SK-N-SH (cell line): Measurements from ENCODE around the gene ZER1. TPM values are rescaled to one million over a fixed set of nuclear protein-coding genes. Genes with fewer than 3 reads are reported as not detected.

ENCODE experiments used
- CTCF ChIA-PET: fragments of 300-600, 350-600 bp; formaldehyde crosslinking; extraction: SDS; loops from one replicate; lab custom pipeline; 2021; lab: Yijun Ruan, JAX
- POLR2A ChIA-PET: fragments of 350-600 bp; sonication (Branson Sonifier 250); formaldehyde crosslinking; extraction: SDS; loops from one replicate; lab custom pipeline; 2020; ENCODE audit warnings: antibody characterized with exemption, inconsistent platforms; lab: Yijun Ruan, JAX
- DNase-seq: peaks from one replicate; pipeline ENCODE4 v3.0.0; 2012
- H2AFZ ChIP-seq: fragments of 200-600 bp; sonication (generic); 2 replicates; pipeline ENCODE4 v1.8.1; 2016; ENCODE audit warnings: antibody characterized with exemption, mild to moderate bottlenecking, low read depth
- H3F3A ChIP-seq: fragments of 200-600 bp; sonication (generic); replicated peaks from 2 replicates; pipeline ENCODE3; 2016; ENCODE audit warnings: antibody characterized with exemption, mild to moderate bottlenecking; ENCODE audit not compliant: insufficient read depth
- H3K27ac ChIP-seq, 2 experiments: fragments of 200-500 bp in 1 of 2; fragments of 200-600 bp in 1 of 2; sonication (Bioruptor generic) in 1 of 2; sonication (generic), shearing (Covaris generic) in 1 of 2; 2 replicates each; pipeline versions ENCODE4 v1.5.1 to v1.6.1; 2014 to 2016; ENCODE audit warnings: low read depth in 2 of 2, inconsistent platforms in 1 of 2, low read length in 1 of 2, mild to moderate bottlenecking in 1 of 2, mixed read lengths in 1 of 2
- H3K27me3 ChIP-seq: fragments of 200-600 bp; sonication (generic), shearing (Covaris generic); 2 replicates; pipeline ENCODE4 v1.6.1; 2016; ENCODE audit warnings: mixed run types; ENCODE audit not compliant: insufficient read depth
- H3K36me3 ChIP-seq, 2 experiments: fragments of 200-500 bp in 1 of 2; fragments of 200-600 bp in 1 of 2; sonication (Bioruptor generic) in 1 of 2; sonication (generic) in 1 of 2; replicated peaks in 1 of 2; 2 replicates each; pipeline versions ENCODE3 to v1.5.1; 2014 to 2016; ENCODE audit warnings: low read length in 1 of 2, mild to moderate bottlenecking in 1 of 2; ENCODE audit not compliant: insufficient read depth in 2 of 2, control insufficient read depth in 1 of 2
- H3K4me1 ChIP-seq, 2 experiments: fragments of 200-500 bp in 1 of 2; fragments of 200-600 bp in 1 of 2; sonication (Bioruptor generic) in 1 of 2; sonication (generic), shearing (Covaris generic) in 1 of 2; 2 replicates each; pipeline versions ENCODE4 v1.5.1 to v1.6.1; 2014 to 2016; ENCODE audit warnings: low read depth in 1 of 2, low read length in 1 of 2, mixed run types in 1 of 2; ENCODE audit not compliant: insufficient read depth in 2 of 2, control insufficient read depth in 1 of 2
- H3K4me2 ChIP-seq: fragments of 200-600 bp; sonication (generic), shearing (Covaris generic); 2 replicates; pipeline ENCODE4 v1.6.1; 2017; ENCODE audit warnings: mixed run types
- H3K4me3 ChIP-seq, 2 experiments: fragments of 200-500 bp in 1 of 2; fragments of 200-600 bp in 1 of 2; sonication (Bioruptor generic) in 1 of 2; sonication (generic), shearing (Covaris generic) in 1 of 2; 2 replicates each; pipeline versions ENCODE4 v1.5.1 to v1.8.1; 2014 to 2016; ENCODE audit warnings: low read depth in 2 of 2, inconsistent platforms in 1 of 2, low read length in 1 of 2, mild to moderate bottlenecking in 1 of 2, mixed read lengths in 1 of 2, moderate library complexity in 1 of 2
- H3K79me2 ChIP-seq: fragments of 200-600 bp; sonication (generic); 2 replicates; pipeline ENCODE4 v1.8.1; 2017; ENCODE audit warnings: mild to moderate bottlenecking; ENCODE audit not compliant: insufficient read depth
- H3K9ac ChIP-seq: fragments of 200-600 bp; sonication (generic); 2 replicates; pipeline ENCODE4 v1.6.1; 2017; ENCODE audit warnings: mixed run types
- H3K9me2 ChIP-seq: fragments of 200-600 bp; sonication (generic); 2 replicates; pipeline ENCODE4 v1.6.1; 2017; ENCODE audit warnings: mixed run types
- H3K9me3 ChIP-seq: fragments of 200-600 bp; sonication (generic); 2 replicates; pipeline ENCODE4 v1.6.1; 2017; ENCODE audit warnings: mixed run types, mild to moderate bottlenecking, moderate library complexity
- H4K20me1 ChIP-seq: fragments of 200-600 bp; sonication (generic); 2 replicates; pipeline ENCODE4 v1.6.1; 2017; ENCODE audit warnings: mild to moderate bottlenecking, mixed run types; ENCODE audit not compliant: insufficient read depth
- CHD2 ChIP-seq: fragments of 150-350 bp; IDR thresholded peaks from 2 replicates; pipeline ENCODE4 v1.6.1; 2018; ENCODE audit warnings: low read length; ENCODE audit not compliant: partially characterized antibody
- ELF1 ChIP-seq: IDR thresholded peaks from 2 replicates; pipeline ENCODE4 v1.4.0; 2012
- GATA2 ChIP-seq: sonication (generic); formaldehyde crosslinking; IDR thresholded peaks from 2 replicates; pipeline ENCODE4 v1.5.0; 2020; ENCODE audit warnings: mild to moderate bottlenecking, missing genetic modification reagents
- JUND ChIP-seq: IDR thresholded peaks from 2 replicates; pipeline ENCODE4 v1.4.0; 2012
- MXI1 ChIP-seq: IDR thresholded peaks from 2 replicates; pipeline ENCODE4 v1.6.1; 2012; ENCODE audit warnings: mild to moderate bottlenecking, low read depth, low read length, improper control_type of control experiment
- NRF1 ChIP-seq: IDR thresholded peaks from 2 replicates; pipeline ENCODE4 v1.6.1; 2012; ENCODE audit warnings: low read depth, mild to moderate bottlenecking, low read length
- RCOR1 ChIP-seq: fragments of 150-350 bp; IDR thresholded peaks from 2 replicates; pipeline ENCODE4 v1.6.1; 2017; ENCODE audit warnings: antibody characterized with exemption, low read length
- SMC3 ChIP-seq: IDR thresholded peaks from 2 replicates; pipeline ENCODE4 v1.6.1; 2012; ENCODE audit warnings: low read depth, low read length, improper control_type of control experiment
- TAF1 ChIP-seq: IDR thresholded peaks from 2 replicates; pipeline ENCODE4 v1.6.1; 2012; ENCODE audit warnings: low read depth, mild to moderate bottlenecking, low read length, moderate library complexity, borderline replicate concordance
- YY1 ChIP-seq: IDR thresholded peaks from 2 replicates; pipeline ENCODE4 v1.4.0; 2012; ENCODE audit warnings: low read depth, mild to moderate bottlenecking
- WGBS: methylation state at CpG from one replicate; pipeline ENCODE4 v1.1.6; 2017; ENCODE audit warnings: low lambda C conversion rate; 5-methylcytosine and 5-hydroxymethylcytosine counted together
- polyA plus RNA-seq, 3 experiments: library from polyadenylated mRNA; depleted of rRNA; stranded (reverse); fragments of >200 nt; gene quantifications; 2 replicates each; pipeline ENCODE4 v1.2.3, GENCODE V29; 2012
- TF ChIP-seq, protein P1 (sequence below): IDR thresholded peaks from 2 replicates; pipeline ENCODE4 v1.4.0; 2012; ENCODE audit warnings: low read depth
- TF ChIP-seq, protein P2 (sequence below): fragments of 150-350 bp; IDR thresholded peaks from 2 replicates; pipeline ENCODE4 v1.6.1; 2016; ENCODE audit warnings: mild to moderate bottlenecking, low read depth, low read length

Gene ZER1
- polyA plus RNA-seq, 1 of the 3 experiments (the other 2 are of a cell fraction) = 30.9 TPM

GRCh38 chr9:128715436-128715750 is 56.3 kb downstream of the ZER1 start:
- CTCF ChIA-PET = interaction anchor here (2.1 to 2.6 kb wide), 2 partner anchors 11 to 13 kb away, joined by 7 to 14 read pairs; partner anchors contain the start of gene PKN3

GRCh38 chr9:128714586-128715435 is 56.9 kb downstream of the ZER1 start:
- Histone ChIP-seq H2AFZ (no peak overlapping the region), H3K4me1 (peaks cover 0 to 3% of the 10 kb centered on the region in 2 experiments; a peak in 1 of 4 replicates), H3K9me2 (no peaks in the 10 kb centered on the region), H3K79me2 (no peaks in the 10 kb centered on the region), H3K9me3 (no peaks in the 10 kb centered on the region), H3K4me3 (no peak overlapping the region), H3K36me3 (no peaks in the 10 kb centered on the region), H3K27ac (no peak overlapping the region), H4K20me1 (no peaks in the 10 kb centered on the region), H3K9ac (no peak overlapping the region), H3K27me3 (no peaks in the 10 kb centered on the region), H3F3A (no peaks in the 10 kb centered on the region), H3K4me2 (no peak overlapping the region)
- ChIA-PET POLR2A (no interaction called here), CTCF (interaction anchor here (0.9 to 2.1 kb wide), 3 partner anchors 11 to 130 kb away, joined by 4 to 7 read pairs (median 4); no protein-coding TSS in a partner anchor)
- DNase-seq = no peak
- TF ChIP-seq GATA2 (CRISPR knock-in tag) = no peak
- TF ChIP-seq JUND = no peak
- TF ChIP-seq SMC3 = no peak
- no peak for TF ChIP-seq ELF1
- no peak for TF ChIP-seq TAF1
- TF ChIP-seq CHD2 = no peak
- TF ChIP-seq, protein P1, sequence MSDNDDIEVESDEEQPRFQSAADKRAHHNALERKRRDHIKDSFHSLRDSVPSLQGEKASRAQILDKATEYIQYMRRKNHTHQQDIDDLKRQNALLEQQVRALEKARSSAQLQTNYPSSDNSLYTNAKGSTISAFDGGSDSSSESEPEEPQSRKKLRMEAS = no peak
- 87% methylated on average over 17 of the region's 24 CpGs for WGBS

More at GRCh38 chr9:128715436-128715750, 56.3 kb downstream of the ZER1 start:
- Histone ChIP-seq H3K9me2 (no peaks in the 10 kb centered on the region), H3K27me3 (no peaks in the 10 kb centered on the region), H4K20me1 (no peaks in the 10 kb centered on the region), H3K9me3 (no peaks in the 10 kb centered on the region), H2AFZ (no peak overlapping the region), H3K36me3 (no peaks in the 10 kb centered on the region), H3K27ac (no peak overlapping the region), H3K4me1 (peaks cover 0 to 3% of the 10 kb centered on the region in 2 experiments; a peak in 1 of 4 replicates), H3K4me3 (no peak overlapping the region), H3K4me2 (no peak overlapping the region), H3F3A (no peaks in the 10 kb centered on the region)
- no peak for DNase-seq
- 86% methylated on average over 5 of the region's 6 CpGs for WGBS
- TF ChIP-seq MXI1 (no peak), CHD2 (no peak), RCOR1 (no peak), NRF1 (no peak), YY1 (no peak), TAF1 (no peak)
- TF ChIP-seq, protein P2, sequence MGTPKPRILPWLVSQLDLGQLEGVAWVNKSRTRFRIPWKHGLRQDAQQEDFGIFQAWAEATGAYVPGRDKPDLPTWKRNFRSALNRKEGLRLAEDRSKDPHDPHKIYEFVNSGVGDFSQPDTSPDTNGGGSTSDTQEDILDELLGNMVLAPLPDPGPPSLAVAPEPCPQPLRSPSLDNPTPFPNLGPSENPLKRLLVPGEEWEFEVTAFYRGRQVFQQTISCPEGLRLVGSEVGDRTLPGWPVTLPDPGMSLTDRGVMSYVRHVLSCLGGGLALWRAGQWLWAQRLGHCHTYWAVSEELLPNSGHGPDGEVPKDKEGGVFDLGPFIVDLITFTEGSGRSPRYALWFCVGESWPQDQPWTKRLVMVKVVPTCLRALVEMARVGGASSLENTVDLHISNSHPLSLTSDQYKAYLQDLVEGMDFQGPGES = no peak
- TF ChIP-seq, all 33 proteins: peak for 0
- POLR2A ChIA-PET = no interaction called here
- H3K9ac ChIP-seq = no peak overlapping the region
- H3K79me2 ChIP-seq = no peaks in the 10 kb centered on the region
